HepG2 (cell line): ENCODE measurements around the gene GNMT. TPM values are rescaled to one million over a fixed set of nuclear protein-coding genes. Genes with fewer than 3 reads are reported as not detected.

Experiments used
- ATAC-seq: fragments of 200-7000 bp; cut with Tn5 transposase; 3 replicates; pipeline ENCODE4 v1.9.1; 2020; ENCODE audit warnings: mild to moderate bottlenecking, moderate library complexity
- BruUV-seq: library from RNA; stranded (reverse); fragments of 400-500 nt; replicated peaks from 2 replicates; lab custom pipeline; 2021; lab: Mats Ljungman, UMichigan
- CTCF ChIA-PET: fragments of 300-600 bp; formaldehyde crosslinking; extraction: SDS; loops from one replicate; lab custom pipeline; 2021; ENCODE audit warnings: low total read pairs, inconsistent platforms, low intra/inter-chr PET ratio; lab: Yijun Ruan, JAX
- POLR2A ChIA-PET: fragments of 350-600 bp; sonication (Branson Sonifier 250); formaldehyde crosslinking; loops from one replicate; lab custom pipeline; 2020; ENCODE audit warnings: antibody characterized with exemption, inconsistent platforms; lab: Yijun Ruan, JAX
- DNase-seq: peaks from one replicate; pipeline ENCODE4 v3.0.0-alpha.2; 2015; ENCODE audit warnings: low spot score
- FAIRE-seq: peaks from 3 replicates; lab custom pipeline; 2011; peaks lifted over from hg19 to GRCh38; lab: Jason Lieb, UNC
- H2AFZ ChIP-seq: one replicate; pipeline ENCODE4 v1.6.1; 2011; ENCODE audit warnings: low read length, inconsistent platforms
- H3K27ac ChIP-seq: fragments of 300-600 bp; 3 replicates; pipeline ENCODE4 v1.8.0; 2011; ENCODE audit warnings: mixed run types, mild to moderate bottlenecking, mixed read lengths, low read length, inconsistent platforms; ENCODE audit not compliant: insufficient read depth; ENCODE audit errors: extremely low read length
- H3K27me3 ChIP-seq, 2 experiments: fragments of 200-600 bp in 1 of 2; 2 replicates in 1 of 2; 3 replicates in 1 of 2; pipeline versions ENCODE4 v1.6.0 to v1.8.0; 2011; ENCODE audit warnings: low read length in 2 of 2, mild to moderate bottlenecking in 2 of 2, moderate library complexity in 2 of 2, inconsistent platforms in 1 of 2; ENCODE audit not compliant: insufficient read depth in 2 of 2, control insufficient read depth in 1 of 2
- H3K36me3 ChIP-seq, 2 experiments: fragments of 200-600 bp in 1 of 2; replicated peaks in 1 of 2; 2 replicates in 1 of 2; 3 replicates in 1 of 2; pipeline versions ENCODE4 v1.5.1 to v1.8.0; 2011; ENCODE audit warnings: low read length in 2 of 2, inconsistent platforms in 1 of 2; ENCODE audit not compliant: insufficient read depth in 2 of 2, control insufficient read depth in 1 of 2
- H3K4me1 ChIP-seq: 2 replicates; pipeline ENCODE4 v1.5.1; 2012; ENCODE audit warnings: low read length, inconsistent platforms; ENCODE audit not compliant: insufficient read depth
- H3K4me2 ChIP-seq: 2 replicates; pipeline ENCODE4 v1.6.0; 2011; ENCODE audit warnings: low read depth, low read length, inconsistent platforms
- H3K4me3 ChIP-seq, 3 experiments: fragments of 200-600 bp in 1 of 3; sonication (generic), shearing (Covaris generic) in 1 of 3; replicated peaks in 1 of 3; 2 replicates each; pipeline ENCODE4 v1.5.1; 2011 to 2016; ENCODE audit warnings: low read length in 3 of 3, inconsistent platforms in 2 of 3, low read depth in 2 of 3, mild to moderate bottlenecking in 2 of 3, control low read depth in 1 of 3, mixed read lengths in 1 of 3; ENCODE audit not compliant: insufficient read depth in 1 of 3
- H3K79me2 ChIP-seq: one replicate; pipeline ENCODE4 v1.6.1; 2011; ENCODE audit warnings: low read length, inconsistent platforms; ENCODE audit not compliant: insufficient read depth
- H3K9ac ChIP-seq: 2 replicates; pipeline ENCODE4 v1.6.0; 2011; ENCODE audit warnings: mild to moderate bottlenecking, low read depth, low read length, inconsistent platforms; ENCODE audit not compliant: insufficient read depth
- H3K9me3 ChIP-seq: 2 replicates; pipeline ENCODE4 v1.5.1; 2012; ENCODE audit warnings: mild to moderate bottlenecking, low read length
- H4K20me1 ChIP-seq: 2 replicates; pipeline ENCODE4 v1.6.0; 2011; ENCODE audit warnings: inconsistent platforms, mild to moderate bottlenecking, low read length, moderate library complexity; ENCODE audit not compliant: insufficient read depth
- ADNP ChIP-seq: sonication (generic); formaldehyde crosslinking; IDR thresholded peaks from 2 replicates; pipeline ENCODE4 v1.4.0; 2020; ENCODE audit warnings: missing genetic modification reagents
- CBX2 ChIP-seq, 2 experiments: fragments of 200-600 bp in 1 of 2; sonication (generic); formaldehyde crosslinking in 1 of 2; IDR thresholded peaks; 2 replicates each; pipeline versions ENCODE4 v1.7.0 to v1.8.1; 2018 to 2022; ENCODE audit warnings: low read depth in 2 of 2, low read length in 1 of 2, mild to moderate bottlenecking in 1 of 2, missing genetic modification reagents in 1 of 2
- FOSL2 ChIP-seq: sonication (generic); formaldehyde crosslinking; IDR thresholded peaks from 2 replicates; pipeline ENCODE4 v1.4.0; 2020; ENCODE audit warnings: missing genetic modification reagents
- HOXA3 ChIP-seq: sonication (generic); formaldehyde crosslinking; IDR thresholded peaks from 2 replicates; pipeline ENCODE4 v1.5.0; 2020; ENCODE audit warnings: missing genetic modification reagents
- MXD4 ChIP-seq: IDR thresholded peaks from 2 replicates; pipeline ENCODE4 v1.6.1; 2016; ENCODE audit warnings: mild to moderate bottlenecking, missing biosample characterization, missing genetic modification reagents
- NR2C2 ChIP-seq: sonication (generic); formaldehyde crosslinking; IDR thresholded peaks from 2 replicates; pipeline ENCODE4 v1.4.0; 2020; ENCODE audit warnings: missing genetic modification reagents, mild to moderate bottlenecking, moderate library complexity, borderline replicate concordance
- STAG1 ChIP-seq: sonication (generic); formaldehyde crosslinking; IDR thresholded peaks from 2 replicates; pipeline ENCODE4 v1.4.0; 2020; ENCODE audit warnings: missing genetic modification reagents
- ZIK1 ChIP-seq: sonication (generic); formaldehyde crosslinking; IDR thresholded peaks from 2 replicates; pipeline ENCODE4 v1.5.0; 2020; ENCODE audit warnings: mild to moderate bottlenecking, low read depth, missing genetic modification reagents, borderline replicate concordance
- ZNF180 ChIP-seq: sonication (generic); formaldehyde crosslinking; IDR thresholded peaks from 2 replicates; pipeline ENCODE4 v1.4.0; 2020; ENCODE audit warnings: low read depth, missing genetic modification reagents, borderline replicate concordance
- ZSCAN21 ChIP-seq: sonication (generic); formaldehyde crosslinking; IDR thresholded peaks from 2 replicates; pipeline ENCODE4 v1.8.0; 2022; ENCODE audit warnings: mild to moderate bottlenecking, missing genetic modification reagents, moderate library complexity, borderline replicate concordance
- WGBS: methylation state at CpG from one replicate; pipeline ENCODE4 v1.1.6; 2017; ENCODE audit warnings: low lambda C conversion rate; 5-methylcytosine and 5-hydroxymethylcytosine counted together
- in situ Hi-C: cut with HindIII; loops from 2 replicates; pipeline ENCODE4 v1.10.0; 2017; ENCODE audit warnings: low pct_unique_long_range_greater_than_20kb; ENCODE audit not compliant: extremely low pct_ligation_motif_present
- intact Hi-C: fragments of 100-400 bp; cut with micrococcal nuclease; formaldehyde crosslinking; loops from one replicate; pipeline ENCODE4 v1.10.0; 2022; ENCODE audit not compliant: unreplicated experiment
- polyA plus RNA-seq, 8 experiments: library from polyadenylated mRNA; depleted of rRNA in 3 of 8; stranded (reverse) in 7 of 8; unstranded in 1 of 8; fragments of >200 nt; fragmentation: Illumina TruSeq in 4 of 8; extraction: Trizol in 4 of 8; gene quantifications; 2 replicates each; pipeline versions ENCODE4 v1.2.1 to v1.2.3, GENCODE V29; 2011 to 2016; ENCODE audit warnings: low read depth in 4 of 8, missing spikeins in 1 of 8, mixed read lengths in 1 of 8; ENCODE audit not compliant: insufficient read depth in 1 of 8
- total RNA-seq, 5 experiments: library from RNA; depleted of rRNA; stranded (reverse); fragments of >200 nt; fragmentation: Illumina TruSeq; extraction: Trizol; gene quantifications; 2 replicates each; pipeline ENCODE4 v1.2.3, GENCODE V29; 2016; ENCODE audit warnings: low read depth in 1 of 5
- TF ChIP-seq, protein P1 (sequence below): sonication (generic); formaldehyde crosslinking; IDR thresholded peaks from 2 replicates; pipeline ENCODE4 v1.4.0; 2020; ENCODE audit warnings: missing genetic modification reagents
- TF ChIP-seq, protein P2 (sequence below): IDR thresholded peaks from 2 replicates; pipeline ENCODE4 v1.6.1; 2016; ENCODE audit warnings: low read depth
- TF ChIP-seq, protein P3 (sequence below): IDR thresholded peaks from 2 replicates; pipeline ENCODE4 v1.6.1; 2016

The GNMT gene
- total and polyA plus RNA-seq, 2 of the 13 experiments (the other 11 are each of a cell fraction or from before 2014, with no cell fraction given), result 2.8 to 7.0 TPM

DNA sequence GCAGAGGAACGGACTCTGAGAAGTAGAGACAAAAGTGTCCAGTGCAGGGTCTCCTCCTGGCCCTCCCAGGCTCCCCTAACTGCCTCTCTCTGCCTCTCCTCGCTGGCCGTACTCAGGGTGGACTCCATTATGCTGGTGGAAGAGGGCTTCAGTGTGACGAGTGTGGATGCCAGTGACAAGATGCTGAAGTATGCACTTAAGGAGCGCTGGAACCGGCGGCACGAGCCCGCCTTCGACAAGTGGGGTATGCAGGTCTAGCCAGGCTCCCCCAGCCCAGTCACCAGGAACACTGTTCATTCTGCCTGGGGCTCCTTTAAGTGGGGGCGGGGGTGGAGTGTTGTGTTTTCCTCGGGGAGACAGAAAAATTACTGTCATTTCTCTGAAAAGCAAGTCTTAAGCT, 1.5 kb downstream of the GNMT start:
- no peaks in the 10 kb centered on the region for H4K20me1 ChIP-seq
- peaks cover 33% of the 10 kb centered on the region for H3K4me1 ChIP-seq
- no peak overlapping the region for H3K27ac ChIP-seq
- intact Hi-C loops (loop anchor here (5.0 kb wide), 1 partner anchor 50 kb away; the partner anchor contains the start of genes KLHDC3 and MEA1), in situ Hi-C loops (no loop called here)
- no peak overlapping the region for H3K4me2 ChIP-seq
- ATAC-seq, result no peak
- ChIA-PET POLR2A (interaction anchor here (0.7 to 4.3 kb wide), 3 partner anchors 23 to 213 kb away, joined by 3 to 36 read pairs (median 13); partner anchors contain the start of gene CNPY3), CTCF (no interaction called here)
- 91% methylated on average over 12 of the region's 12 CpGs for WGBS
- 0 out of 5 replicates have a peak, but pooled peaks cover 0 to 1% of the 10 kb centered on the region in 2 experiments for H3K36me3 ChIP-seq
- H3K4me3 ChIP-seq, result no peak overlapping the region
- H3K9me3 ChIP-seq, result no peaks in the 10 kb centered on the region
- no peaks in the 10 kb centered on the region for H3K79me2 ChIP-seq
- DNase-seq, result no peak
- no peaks in the 10 kb centered on the region; a peak in 1 of 5 replicates for H3K27me3 ChIP-seq
- no peak for FAIRE-seq
- no peak overlapping the region for H2AFZ ChIP-seq
- H3K9ac ChIP-seq, result no peak overlapping the region
- BruUV-seq, result no TSS peak
- no peak for TF ChIP-seq CBX2 (IDR thresholded peaks at IDR 0.05; ENCODE audit: low read depth, low read length)
- TF ChIP-seq CBX2 (CRISPR knock-in tag; IDR thresholded peaks at IDR 0.05; ENCODE audit: low read depth), result no peak
- TF ChIP-seq STAG1 (CRISPR knock-in tag), result no peak
- no peak for TF ChIP-seq ADNP (CRISPR knock-in tag)
- TF ChIP-seq, protein P1, sequence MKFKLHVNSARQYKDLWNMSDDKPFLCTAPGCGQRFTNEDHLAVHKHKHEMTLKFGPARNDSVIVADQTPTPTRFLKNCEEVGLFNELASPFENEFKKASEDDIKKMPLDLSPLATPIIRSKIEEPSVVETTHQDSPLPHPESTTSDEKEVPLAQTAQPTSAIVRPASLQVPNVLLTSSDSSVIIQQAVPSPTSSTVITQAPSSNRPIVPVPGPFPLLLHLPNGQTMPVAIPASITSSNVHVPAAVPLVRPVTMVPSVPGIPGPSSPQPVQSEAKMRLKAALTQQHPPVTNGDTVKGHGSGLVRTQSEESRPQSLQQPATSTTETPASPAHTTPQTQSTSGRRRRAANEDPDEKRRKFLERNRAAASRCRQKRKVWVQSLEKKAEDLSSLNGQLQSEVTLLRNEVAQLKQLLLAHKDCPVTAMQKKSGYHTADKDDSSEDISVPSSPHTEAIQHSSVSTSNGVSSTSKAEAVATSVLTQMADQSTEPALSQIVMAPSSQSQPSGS (CRISPR knock-in tag), result no peak
- no peak for TF ChIP-seq ZNF180 (CRISPR knock-in tag)
- TF ChIP-seq, protein P2, sequence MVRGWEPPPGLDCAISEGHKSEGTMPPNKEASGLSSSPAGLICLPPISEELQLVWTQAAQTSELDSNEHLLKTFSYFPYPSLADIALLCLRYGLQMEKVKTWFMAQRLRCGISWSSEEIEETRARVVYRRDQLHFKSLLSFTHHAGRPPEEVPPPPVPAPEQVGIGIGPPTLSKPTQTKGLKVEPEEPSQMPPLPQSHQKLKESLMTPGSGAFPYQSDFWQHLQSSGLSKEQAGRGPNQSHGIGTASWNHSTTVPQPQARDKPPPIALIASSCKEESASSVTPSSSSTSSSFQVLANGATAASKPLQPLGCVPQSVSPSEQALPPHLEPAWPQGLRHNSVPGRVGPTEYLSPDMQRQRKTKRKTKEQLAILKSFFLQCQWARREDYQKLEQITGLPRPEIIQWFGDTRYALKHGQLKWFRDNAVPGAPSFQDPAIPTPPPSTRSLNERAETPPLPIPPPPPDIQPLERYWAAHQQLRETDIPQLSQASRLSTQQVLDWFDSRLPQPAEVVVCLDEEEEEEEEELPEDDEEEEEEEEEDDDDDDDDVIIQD (CRISPR knock-in tag), result no peak
- TF ChIP-seq MXD4, result no peak
- TF ChIP-seq NR2C2, result no peak
- TF ChIP-seq, protein P3, sequence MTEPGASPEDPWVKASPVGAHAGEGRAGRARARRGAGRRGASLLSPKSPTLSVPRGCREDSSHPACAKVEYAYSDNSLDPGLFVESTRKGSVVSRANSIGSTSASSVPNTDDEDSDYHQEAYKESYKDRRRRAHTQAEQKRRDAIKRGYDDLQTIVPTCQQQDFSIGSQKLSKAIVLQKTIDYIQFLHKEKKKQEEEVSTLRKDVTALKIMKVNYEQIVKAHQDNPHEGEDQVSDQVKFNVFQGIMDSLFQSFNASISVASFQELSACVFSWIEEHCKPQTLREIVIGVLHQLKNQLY (CRISPR knock-in tag), result no peak
- no peak for TF ChIP-seq FOSL2 (CRISPR knock-in tag)
- no peak for TF ChIP-seq HOXA3 (CRISPR knock-in tag)
- TF ChIP-seq ZIK1, result no peak
- no peak for TF ChIP-seq ZSCAN21
